Fibroblast of lung (primary cell): Measurements from ENCODE around the gene BCL2. TPM values are rescaled to one million over a fixed set of nuclear protein-coding genes. Genes with fewer than 3 reads are reported as not detected.

Source experiments
- DNase-seq, 2 donors: peaks; one replicate each; pipeline versions ENCODE4 v3.0.0 to v3.0.0-alpha.2; 2010; ENCODE audit warnings: low read depth in 2 of 2
- H2AFZ ChIP-seq: 2 replicates; pipeline ENCODE4 v1.5.1; 2012; ENCODE audit warnings: low read length, control low read depth, inconsistent platforms
- H3K27ac ChIP-seq: 2 replicates; pipeline ENCODE4 v1.5.1; 2011; ENCODE audit warnings: low read length, control low read depth; ENCODE audit not compliant: insufficient read depth
- H3K27me3 ChIP-seq: 2 replicates; pipeline ENCODE4 v1.5.1; 2011; ENCODE audit warnings: mild to moderate bottlenecking, low read length; ENCODE audit not compliant: control insufficient read depth, insufficient read depth
- H3K36me3 ChIP-seq: 2 replicates; pipeline ENCODE4 v1.5.1; 2011; ENCODE audit warnings: low read length; ENCODE audit not compliant: control insufficient read depth, insufficient read depth
- H3K4me1 ChIP-seq: 2 replicates; pipeline ENCODE4 v1.5.1; 2011; ENCODE audit warnings: low read length; ENCODE audit not compliant: control insufficient read depth, insufficient read depth; ENCODE audit errors: extremely low read depth
- H3K4me2 ChIP-seq: 2 replicates; pipeline ENCODE4 v1.5.1; 2011; ENCODE audit warnings: low read length, control low read depth; ENCODE audit not compliant: insufficient read depth; ENCODE audit errors: extremely low read depth
- H3K4me3 ChIP-seq, 4 experiments: fragments of 200-600 bp in 1 of 4; sonication (generic) in 1 of 4; replicated peaks in 1 of 4; 2 replicates each; pipeline ENCODE4 v1.5.1; 2011 to 2016; ENCODE audit warnings: low read length in 4 of 4, low read depth in 3 of 4, mild to moderate bottlenecking in 3 of 4, control low read depth in 2 of 4, inconsistent platforms in 1 of 4, mixed read lengths in 1 of 4; ENCODE audit not compliant: insufficient read depth in 1 of 4; ENCODE audit errors: control extremely low read depth in 1 of 4
- H3K79me2 ChIP-seq: 2 replicates; pipeline ENCODE4 v1.5.1; 2012; ENCODE audit warnings: mild to moderate bottlenecking, low read length, inconsistent platforms; ENCODE audit not compliant: control insufficient read depth, insufficient read depth
- H3K9ac ChIP-seq: 2 replicates; pipeline ENCODE4 v1.5.1; 2011; ENCODE audit warnings: mild to moderate bottlenecking, low read length, control low read depth; ENCODE audit not compliant: insufficient read depth
- H3K9me3 ChIP-seq: 2 replicates; pipeline ENCODE4 v1.5.1; 2012; ENCODE audit warnings: low read depth, low read length; ENCODE audit not compliant: control insufficient read depth, insufficient read depth
- H4K20me1 ChIP-seq: 2 replicates; pipeline ENCODE4 v1.5.1; 2011; ENCODE audit warnings: low read length; ENCODE audit not compliant: control insufficient read depth, insufficient read depth; ENCODE audit errors: extremely low read depth
- EZH2 ChIP-seq: IDR thresholded peaks from 2 replicates; pipeline ENCODE4 v1.5.1; 2012; ENCODE audit warnings: low read length, control low read depth, mild to moderate bottlenecking; ENCODE audit errors: missing control alignments
- polyA plus RNA-seq, 2 donors: library from polyadenylated mRNA; depleted of rRNA in 1 of 2; stranded (reverse) in 1 of 2; unstranded in 1 of 2; fragments of >200 nt; gene quantifications; 2 replicates each; pipeline ENCODE4 v1.2.1, GENCODE V29; 2011 to 2012; ENCODE audit warnings: missing spikeins in 1 of 2
- total RNA-seq: library from RNA; depleted of rRNA; stranded (reverse); fragments of >200 nt; gene quantifications from 2 replicates; pipeline ENCODE4 v1.2.1, GENCODE V29; 2014
- TF ChIP-seq, protein P1 (sequence below), 2 donors: IDR thresholded peaks in 1 of 2; conservative IDR thresholded peaks in 1 of 2; 1 replicate in 1 of 2; 2 replicates in 1 of 2; pipeline ENCODE4 v1.5.1; 2011 to 2012; ENCODE audit warnings: low read length in 2 of 2, control low read depth in 1 of 2, inconsistent platforms in 1 of 2, low read depth in 1 of 2, mild to moderate bottlenecking in 1 of 2

BCL2 gene
- total and polyA plus RNA-seq, 2 donors (not counting 1 experiment from before 2014, with no cell fraction given) = 1.5 to 3.6 TPM

DNA sequence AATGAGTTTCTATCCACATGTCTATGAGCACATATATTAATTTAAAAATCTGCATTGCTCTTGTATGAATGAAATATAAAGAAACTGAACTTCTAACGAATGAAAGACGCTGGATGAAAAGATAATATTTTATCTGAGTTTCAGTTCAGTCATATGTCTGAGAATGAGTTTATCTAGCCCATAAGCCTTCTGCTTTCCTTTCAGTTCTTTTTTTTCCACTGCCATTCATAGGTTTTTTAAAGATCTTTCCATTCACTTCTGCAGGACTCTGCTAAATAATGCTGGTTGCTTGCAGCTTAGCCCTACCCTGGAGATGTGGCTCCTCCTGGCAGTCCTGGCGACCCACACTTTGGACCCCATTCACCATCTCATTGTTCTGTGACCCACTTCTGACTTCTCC lies 109.0 kb downstream of the BCL2 start:
- Histone ChIP-seq H2AFZ (no peak overlapping the region), H3K27ac (no peak overlapping the region), H3K9me3 (no peaks in the 10 kb centered on the region), H3K4me1 (no peaks in the 10 kb centered on the region), H3K4me2 (no peak overlapping the region), H3K27me3 (peaks cover 2% of the 10 kb centered on the region), H3K4me3 (no peak overlapping the region), H3K79me2 (no peaks in the 10 kb centered on the region), H4K20me1 (no peaks in the 10 kb centered on the region), H3K36me3 (no peaks in the 10 kb centered on the region), H3K9ac (no peak overlapping the region)
- DNase-seq = no peak
- no peak for TF ChIP-seq EZH2
- TF ChIP-seq, protein P1, sequence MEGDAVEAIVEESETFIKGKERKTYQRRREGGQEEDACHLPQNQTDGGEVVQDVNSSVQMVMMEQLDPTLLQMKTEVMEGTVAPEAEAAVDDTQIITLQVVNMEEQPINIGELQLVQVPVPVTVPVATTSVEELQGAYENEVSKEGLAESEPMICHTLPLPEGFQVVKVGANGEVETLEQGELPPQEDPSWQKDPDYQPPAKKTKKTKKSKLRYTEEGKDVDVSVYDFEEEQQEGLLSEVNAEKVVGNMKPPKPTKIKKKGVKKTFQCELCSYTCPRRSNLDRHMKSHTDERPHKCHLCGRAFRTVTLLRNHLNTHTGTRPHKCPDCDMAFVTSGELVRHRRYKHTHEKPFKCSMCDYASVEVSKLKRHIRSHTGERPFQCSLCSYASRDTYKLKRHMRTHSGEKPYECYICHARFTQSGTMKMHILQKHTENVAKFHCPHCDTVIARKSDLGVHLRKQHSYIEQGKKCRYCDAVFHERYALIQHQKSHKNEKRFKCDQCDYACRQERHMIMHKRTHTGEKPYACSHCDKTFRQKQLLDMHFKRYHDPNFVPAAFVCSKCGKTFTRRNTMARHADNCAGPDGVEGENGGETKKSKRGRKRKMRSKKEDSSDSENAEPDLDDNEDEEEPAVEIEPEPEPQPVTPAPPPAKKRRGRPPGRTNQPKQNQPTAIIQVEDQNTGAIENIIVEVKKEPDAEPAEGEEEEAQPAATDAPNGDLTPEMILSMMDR (conservative IDR thresholded peaks at IDR 0.05 in 1 of 2, IDR thresholded peaks at IDR 0.05 in 1 of 2; ENCODE audit: low read depth in 1 of 2, low read length in 2 of 2) = no peak

DNA sequence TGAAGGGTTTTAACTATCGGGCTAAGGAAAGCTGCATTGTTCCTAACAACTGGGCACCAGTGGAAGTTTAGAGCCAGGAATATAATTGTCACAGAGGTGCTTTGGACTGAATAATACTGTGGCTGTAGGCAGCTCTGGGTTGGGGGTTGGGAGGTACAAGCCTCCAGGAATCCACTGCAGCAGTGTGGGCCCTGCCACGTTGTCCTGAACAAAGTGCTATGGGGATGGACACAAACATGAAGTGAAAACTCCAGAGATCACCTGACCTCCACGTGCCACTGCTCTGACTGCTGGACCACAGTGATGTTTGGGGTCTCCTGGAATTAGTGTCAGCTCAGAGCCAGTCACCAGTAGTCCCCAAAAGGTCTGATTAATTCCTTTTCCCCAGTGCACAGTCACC lies 110.9 kb downstream of the BCL2 start:
- TF ChIP-seq, protein P1 (conservative IDR thresholded peaks at IDR 0.05 in 1 of 2, IDR thresholded peaks at IDR 0.05 in 1 of 2; ENCODE audit: low read depth in 1 of 2, low read length in 2 of 2) = no peak
- no peak for TF ChIP-seq EZH2
- Histone ChIP-seq H3K4me2 (no peak overlapping the region), H3K36me3 (no peaks in the 10 kb centered on the region), H3K9me3 (no peaks in the 10 kb centered on the region), H3K4me3 (no peak overlapping the region), H2AFZ (no peak overlapping the region), H3K27ac (no peak overlapping the region), H3K79me2 (no peaks in the 10 kb centered on the region), H4K20me1 (no peaks in the 10 kb centered on the region), H3K27me3 (peaks cover 2% of the 10 kb centered on the region), H3K4me1 (no peaks in the 10 kb centered on the region), H3K9ac (no peak overlapping the region)
- no peak for DNase-seq

- Histone ChIP-seq H3K27ac (no peak overlapping the region), H3K27me3 (peaks cover 2% of the 10 kb centered on the region), H3K36me3 (no peaks in the 10 kb centered on the region), H3K9ac (no peak overlapping the region), H3K9me3 (no peaks in the 10 kb centered on the region), H3K79me2 (no peaks in the 10 kb centered on the region), H4K20me1 (no peaks in the 10 kb centered on the region), H3K4me2 (no peak overlapping the region), H3K4me3 (no peak overlapping the region), H3K4me1 (no peaks in the 10 kb centered on the region), H2AFZ (no peak overlapping the region)
- DNase-seq = no peak
- TF ChIP-seq, protein P1 (conservative IDR thresholded peaks at IDR 0.05 in 1 of 2, IDR thresholded peaks at IDR 0.05 in 1 of 2; ENCODE audit: low read depth in 1 of 2, low read length in 2 of 2) = no peak
- no peak for TF ChIP-seq EZH2
Observed at GRCh38 chr18:63207835-63208234, 111.7 kb downstream of the BCL2 start.
